Measurements from ENCODE around the gene BTNL2.

BTNL2 gene

GRCh38 chr6:32405656-32406055 is 1.3 kb downstream of the BTNL2 start (continued):
- TF ChIP-seq TSHZ2 (CRISPR knock-in tag; IDR thresholded peaks at IDR 0.05) (no peak), ZFP3 (CRISPR knock-in tag; IDR thresholded peaks at IDR 0.05) (no peak)

GRCh38 chr6:32402812-32403211 is 4.2 kb downstream of the BTNL2 start:
- ATAC-seq, result no peak
- no peak for TF ChIP-seq TSHZ2 (CRISPR knock-in tag; IDR thresholded peaks at IDR 0.05)
- TF ChIP-seq PPARA (CRISPR knock-in tag; IDR thresholded peaks at IDR 0.05; ENCODE audit: borderline replicate concordance), result no peak
- no peak for TF ChIP-seq GLIS3 (CRISPR knock-in tag; IDR thresholded peaks at IDR 0.05)
- no peak for TF ChIP-seq TOX (CRISPR knock-in tag; IDR thresholded peaks at IDR 0.05; ENCODE audit: borderline replicate concordance)
- no peak for TF ChIP-seq ZNF70 (CRISPR knock-in tag; IDR thresholded peaks at IDR 0.05)
- no peak for TF ChIP-seq RARB (CRISPR knock-in tag; IDR thresholded peaks at IDR 0.05)
- TF ChIP-seq ZNF8 (CRISPR knock-in tag; IDR thresholded peaks at IDR 0.05), result no peak
- no peak for TF ChIP-seq ISL1 (CRISPR knock-in tag; IDR thresholded peaks at IDR 0.05)
- no peak for TF ChIP-seq ZC3H10 (CRISPR knock-in tag; IDR thresholded peaks at IDR 0.05)
- no peak for TF ChIP-seq PATZ1 (CRISPR knock-in tag; IDR thresholded peaks at IDR 0.05; ENCODE audit: borderline replicate concordance)
- no peak for TF ChIP-seq TCF4 (CRISPR knock-in tag; IDR thresholded peaks at IDR 0.05; ENCODE audit: borderline replicate concordance)
- no peak for TF ChIP-seq POU6F1 (CRISPR knock-in tag; IDR thresholded peaks at IDR 0.05; ENCODE audit: borderline replicate concordance, low read depth)

GRCh38 chr6:32401284-32401963 is 5.6 kb downstream of the BTNL2 start:
- no peak for ATAC-seq
- no peak for TF ChIP-seq TSHZ2 (CRISPR knock-in tag; IDR thresholded peaks at IDR 0.05)
- TF ChIP-seq SNAI2 (CRISPR knock-in tag; IDR thresholded peaks at IDR 0.05), result no peak

All from SK-N-SH treated with all-trans-retinoic acid at 6 μM for 48 hours (cell line).